NT2/D1 (cell line): ENCODE data around the gene GRK2.

Source experiments
- DNase-seq: peaks from one replicate; pipeline ENCODE4 v3.0.0-alpha.2; 2011; ENCODE audit warnings: low read depth, low spot score
- H3K27me3 ChIP-seq: 2 replicates; pipeline ENCODE4 v1.6.0; 2011; ENCODE audit warnings: mild to moderate bottlenecking; ENCODE audit not compliant: insufficient read length, insufficient read depth
- H3K36me3 ChIP-seq: 2 replicates; pipeline ENCODE4 v1.6.1; 2011; ENCODE audit warnings: mild to moderate bottlenecking, low read length, mixed read lengths; ENCODE audit not compliant: insufficient read depth, insufficient read length
- H3K4me1 ChIP-seq: 2 replicates; pipeline ENCODE4 v1.5.1; 2011; ENCODE audit not compliant: insufficient read depth, insufficient read length
- H3K4me3 ChIP-seq: 2 replicates; pipeline ENCODE4 v1.5.1; 2011; ENCODE audit warnings: low read depth; ENCODE audit not compliant: insufficient read length
- H3K9ac ChIP-seq: 2 replicates; pipeline ENCODE4 v1.6.0; 2011; ENCODE audit warnings: low read depth; ENCODE audit not compliant: insufficient read length
- H3K9me3 ChIP-seq: 2 replicates; pipeline ENCODE4 v1.5.1; 2011; ENCODE audit warnings: mild to moderate bottlenecking, low read length; ENCODE audit not compliant: insufficient read depth
- SUZ12 ChIP-seq: IDR thresholded peaks from 2 replicates; pipeline ENCODE4 v1.6.1; 2011; ENCODE audit not compliant: insufficient read length, insufficient read depth; ENCODE audit errors: extremely low read depth
- YY1 ChIP-seq: IDR thresholded peaks from 2 replicates; pipeline ENCODE4 v1.6.1; 2011; ENCODE audit not compliant: insufficient read length, insufficient read depth
- ZNF274 ChIP-seq: IDR thresholded peaks from 2 replicates; pipeline ENCODE4 v1.6.1; 2011; ENCODE audit warnings: mild to moderate bottlenecking, low read depth, low read length

The GRK2 gene

GRCh38 chr11:67268081-67268961 is 2.0 kb downstream of the GRK2 start:
- peaks cover 48% of the 10 kb centered on the region for H3K36me3 ChIP-seq
- TF ChIP-seq ZNF274, result no peak
- TF ChIP-seq YY1, result no peak
- TF ChIP-seq SUZ12, result no peak
- DNase-seq, result no peak
- H3K4me3 ChIP-seq, result no peak overlapping the region
- peak overlapping the region; percentile 45 for H3K9ac ChIP-seq
- H3K4me1 ChIP-seq, result peaks cover 34% of the 10 kb centered on the region
- no peaks in the 10 kb centered on the region for H3K9me3 ChIP-seq
- H3K27me3 ChIP-seq, result peaks cover 25% of the 10 kb centered on the region

- Histone ChIP-seq H3K36me3 (peaks cover 48% of the 10 kb centered on the region), H3K9ac (peak overlapping the region; percentile 45), H3K4me1 (peaks cover 35% of the 10 kb centered on the region), H3K9me3 (no peaks in the 10 kb centered on the region), H3K4me3 (no peak overlapping the region), H3K27me3 (peaks cover 21% of the 10 kb centered on the region)
- no peak for TF ChIP-seq YY1
- no peak for TF ChIP-seq ZNF274
- no peak for TF ChIP-seq SUZ12
- no peak for DNase-seq
Observed at GRCh38 chr11:67268962-67269268, 2.6 kb downstream of the GRK2 start.

- H3K9me3 ChIP-seq, result no peaks in the 10 kb centered on the region
- TF ChIP-seq YY1, result no peak
- no peak for TF ChIP-seq SUZ12
- no peak for TF ChIP-seq ZNF274
- H3K4me1 ChIP-seq, result peaks cover 36% of the 10 kb centered on the region
Observed at GRCh38 chr11:67269401-67270255, 3.4 kb downstream of the GRK2 start.

GRCh38 chr11:67270256-67271204 is 4.3 kb downstream of the GRK2 start:
- DNase-seq, result peak; percentile 61
- peak overlapping the region; percentile 65 for H3K9ac ChIP-seq
- TF ChIP-seq SUZ12 (no peak), ZNF274 (no peak), YY1 (no peak)
- no peak overlapping the region for H3K4me3 ChIP-seq
- peaks cover 5% of the 10 kb centered on the region for H3K27me3 ChIP-seq
- H3K36me3 ChIP-seq, result peaks cover 59% of the 10 kb centered on the region
- H3K4me1 ChIP-seq, result peaks cover 42% of the 10 kb centered on the region
- no peaks in the 10 kb centered on the region for H3K9me3 ChIP-seq

More at GRCh38 chr11:67269401-67270255, 3.4 kb downstream of the GRK2 start:
- Histone ChIP-seq H3K27me3 (peaks cover 14% of the 10 kb centered on the region), H3K36me3 (peaks cover 50% of the 10 kb centered on the region), H3K9ac (peak overlapping the region; percentile 65), H3K4me3 (no peak overlapping the region)
- DNase-seq, result no peak

GRCh38 chr11:67271205-67271540 is 4.9 kb downstream of the GRK2 start:
- peaks cover 66% of the 10 kb centered on the region for H3K36me3 ChIP-seq
- H3K4me1 ChIP-seq, result peaks cover 48% of the 10 kb centered on the region
- no peak for TF ChIP-seq SUZ12
- H3K4me3 ChIP-seq, result no peak overlapping the region
- H3K27me3 ChIP-seq, result no peaks in the 10 kb centered on the region
- peak overlapping the region; percentile 43 for H3K9ac ChIP-seq
- no peak for DNase-seq
- no peaks in the 10 kb centered on the region for H3K9me3 ChIP-seq

- TF ChIP-seq YY1 (no peak), ZNF274 (no peak), SUZ12 (no peak)
- Histone ChIP-seq H3K9ac (peak overlapping the region; percentile 43), H3K4me3 (no peak overlapping the region), H3K9me3 (no peaks in the 10 kb centered on the region), H3K4me1 (peaks cover 49% of the 10 kb centered on the region), H3K27me3 (no peaks in the 10 kb centered on the region), H3K36me3 (peaks cover 69% of the 10 kb centered on the region)
- DNase-seq, result no peak
Observed at GRCh38 chr11:67271541-67272284, 5.4 kb downstream of the GRK2 start.
